Activated naive CD4-positive, alpha-beta T cell (primary cell): ENCODE results near the gene PELO.
"Not testable (repeated sequence)": the region's sequence is repeated elsewhere in the genome, so short reads cannot be mapped to it uniquely, and the experiment has no call there.

Source experiments
- DNase-seq, 4 experiments: peaks; one replicate each; lab custom pipeline; 2025; lab: John Stamatoyannopoulos, UW

The PELO gene, protein sequence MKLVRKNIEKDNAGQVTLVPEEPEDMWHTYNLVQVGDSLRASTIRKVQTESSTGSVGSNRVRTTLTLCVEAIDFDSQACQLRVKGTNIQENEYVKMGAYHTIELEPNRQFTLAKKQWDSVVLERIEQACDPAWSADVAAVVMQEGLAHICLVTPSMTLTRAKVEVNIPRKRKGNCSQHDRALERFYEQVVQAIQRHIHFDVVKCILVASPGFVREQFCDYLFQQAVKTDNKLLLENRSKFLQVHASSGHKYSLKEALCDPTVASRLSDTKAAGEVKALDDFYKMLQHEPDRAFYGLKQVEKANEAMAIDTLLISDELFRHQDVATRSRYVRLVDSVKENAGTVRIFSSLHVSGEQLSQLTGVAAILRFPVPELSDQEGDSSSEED

DNA sequence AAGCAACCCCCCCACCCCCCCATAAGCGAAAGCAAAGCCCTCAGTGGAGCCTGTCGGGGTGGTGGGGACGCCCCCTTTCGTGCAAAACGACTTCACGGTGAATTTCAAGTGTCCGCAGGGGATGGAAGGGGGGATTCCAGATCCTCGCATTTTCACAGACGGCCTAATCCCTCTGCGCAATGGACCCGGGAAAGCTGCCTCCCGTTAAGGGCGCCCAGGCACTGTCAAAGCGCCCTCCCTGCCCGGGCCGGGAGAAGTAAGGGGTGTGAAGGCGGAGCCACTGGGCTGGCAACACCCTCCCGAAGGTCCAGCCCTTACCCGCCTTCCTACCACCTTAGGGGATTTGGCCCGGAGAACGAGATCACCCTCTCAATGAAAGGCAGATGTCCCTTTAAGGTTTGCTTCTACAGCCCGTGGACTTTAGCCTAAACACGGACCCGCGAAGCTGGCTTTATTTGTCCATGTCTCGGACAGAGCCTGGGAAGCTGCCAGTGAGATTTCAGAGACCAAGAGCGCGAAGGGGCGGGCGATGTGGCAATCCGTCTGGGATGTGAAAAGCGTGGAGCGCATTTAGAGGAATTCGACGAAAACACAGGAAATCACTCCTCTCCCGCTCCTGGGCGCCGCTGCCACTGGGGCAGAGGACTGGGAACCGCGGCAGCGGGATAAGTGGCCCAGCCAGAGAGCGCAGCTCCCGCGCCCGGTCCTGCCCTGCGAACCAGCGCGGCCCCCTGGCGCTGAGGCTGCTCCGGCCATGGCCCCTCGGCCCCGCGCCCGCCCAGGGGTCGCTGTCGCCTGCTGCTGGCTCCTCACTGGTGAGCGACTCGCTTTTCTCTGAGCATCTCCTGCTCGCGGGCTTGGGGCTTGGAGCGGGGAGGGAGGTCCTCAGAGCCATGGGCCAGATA, at the start of gene PELO, which contains the start of gene ITGA1:
Gene PELO, plus strand, starts transcription at position 317 of the 905 bp plus-strand sequence. CDS start 12,479 bp downstream, outside the sequence.
Gene ITGA1, plus strand, starts transcription at position 317 of the 905 bp plus-strand sequence. Its CDS starts 438 bp downstream, at position 755.
- peak in 3 of 4 experiments; percentile 13 to 26 (median 14) for DNase-seq

DNA sequence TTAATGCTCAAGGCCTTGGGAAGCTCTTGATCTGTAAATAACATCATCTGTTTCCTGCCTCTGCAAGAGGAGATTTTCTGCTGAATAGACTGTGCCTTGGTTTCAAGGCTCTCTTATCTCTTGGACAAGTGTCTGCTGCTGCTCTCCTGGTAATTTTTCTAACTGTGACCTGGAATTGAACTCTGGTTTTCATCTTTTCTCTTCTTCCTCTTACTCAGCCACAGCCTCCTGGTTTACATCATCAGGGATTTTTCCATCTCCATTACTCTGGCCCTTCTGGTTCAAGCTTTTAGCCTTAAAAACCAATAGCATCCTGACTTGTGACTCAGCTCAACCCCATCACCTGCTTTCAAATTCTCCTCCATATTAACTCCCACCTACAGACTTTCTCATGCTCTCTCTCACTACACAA, 49.6 kb upstream of the PELO start:
- no peak for DNase-seq

DNA sequence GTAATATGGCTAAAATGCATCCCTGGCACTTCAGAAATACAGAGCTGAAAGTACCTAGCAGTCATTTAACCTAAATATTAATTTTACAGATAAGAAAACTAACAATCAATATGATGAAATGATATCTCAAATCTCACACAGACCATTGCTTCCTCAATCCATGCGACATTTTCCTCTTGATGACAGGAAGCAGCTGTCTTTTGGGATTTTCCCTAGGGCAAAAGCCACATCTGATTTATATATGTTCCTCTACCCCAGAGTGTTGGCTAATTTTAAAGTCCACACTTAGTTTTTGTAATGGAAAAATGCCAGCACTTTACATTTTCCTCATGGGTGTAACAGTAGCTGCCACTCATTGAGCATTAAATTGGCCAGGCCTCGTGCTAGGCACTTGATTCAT, 47.7 kb upstream of the PELO start:
- no peak for DNase-seq

DNA sequence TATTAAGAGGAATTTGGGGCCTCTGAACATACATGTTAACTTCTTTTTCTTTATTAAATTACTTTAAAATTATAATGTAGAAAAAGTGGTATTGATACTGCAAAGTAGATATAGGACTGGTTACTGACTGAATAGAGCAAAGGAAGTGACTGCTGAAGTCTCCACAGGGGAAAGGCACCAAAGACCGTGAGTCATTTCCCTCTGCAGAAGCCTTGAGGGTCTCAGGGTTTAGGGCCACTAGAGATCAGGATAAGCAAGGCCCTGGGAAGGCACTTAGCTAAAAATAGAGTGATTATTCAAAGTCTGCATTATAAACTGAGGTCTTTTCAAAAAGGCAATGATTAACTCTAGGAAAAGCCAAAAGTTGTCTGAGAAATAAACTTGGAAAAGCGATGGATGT, 44.7 kb upstream of the PELO start:
- no peak for DNase-seq

DNA sequence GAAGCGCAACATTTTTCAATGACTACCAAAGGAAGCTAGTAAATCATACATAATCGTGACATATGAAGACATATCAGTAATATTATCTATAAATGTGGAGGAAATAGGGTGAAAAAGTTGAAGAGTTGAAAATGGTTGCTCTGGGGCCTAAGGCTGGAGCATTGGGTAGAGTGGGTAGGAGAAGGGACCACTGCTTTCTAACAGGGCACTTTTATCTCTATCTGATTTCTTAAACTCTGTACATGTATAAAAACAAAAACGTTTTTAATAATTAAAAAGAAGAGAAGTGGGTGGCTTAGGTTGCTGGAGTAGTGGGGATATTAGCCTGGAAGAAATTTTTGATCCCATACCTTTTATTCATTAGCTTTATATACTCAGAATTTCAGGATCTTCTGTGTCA, 44.2 kb upstream of the PELO start:
- no peak for DNase-seq

DNA sequence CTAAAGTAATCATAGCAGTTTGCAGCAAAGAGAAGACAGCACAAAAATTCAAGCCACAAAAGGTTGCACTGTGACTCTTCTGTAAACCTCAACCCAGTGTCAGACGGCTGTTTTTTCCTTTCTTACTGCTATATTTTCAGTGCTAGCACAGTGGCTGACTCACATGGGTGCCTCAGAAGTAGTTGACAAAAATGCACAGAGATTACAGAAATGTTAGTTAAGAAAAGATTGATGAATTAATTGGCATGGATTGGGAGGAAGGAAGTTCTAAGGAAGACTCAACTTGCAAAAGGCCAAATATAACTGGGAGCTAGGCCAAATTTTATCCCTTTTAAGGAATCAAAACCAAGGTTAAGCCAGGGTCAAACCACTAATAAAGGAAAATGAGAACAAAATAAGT, 43.7 kb upstream of the PELO start:
- peak in 1 of 4 experiments; percentile 7 for DNase-seq

DNA sequence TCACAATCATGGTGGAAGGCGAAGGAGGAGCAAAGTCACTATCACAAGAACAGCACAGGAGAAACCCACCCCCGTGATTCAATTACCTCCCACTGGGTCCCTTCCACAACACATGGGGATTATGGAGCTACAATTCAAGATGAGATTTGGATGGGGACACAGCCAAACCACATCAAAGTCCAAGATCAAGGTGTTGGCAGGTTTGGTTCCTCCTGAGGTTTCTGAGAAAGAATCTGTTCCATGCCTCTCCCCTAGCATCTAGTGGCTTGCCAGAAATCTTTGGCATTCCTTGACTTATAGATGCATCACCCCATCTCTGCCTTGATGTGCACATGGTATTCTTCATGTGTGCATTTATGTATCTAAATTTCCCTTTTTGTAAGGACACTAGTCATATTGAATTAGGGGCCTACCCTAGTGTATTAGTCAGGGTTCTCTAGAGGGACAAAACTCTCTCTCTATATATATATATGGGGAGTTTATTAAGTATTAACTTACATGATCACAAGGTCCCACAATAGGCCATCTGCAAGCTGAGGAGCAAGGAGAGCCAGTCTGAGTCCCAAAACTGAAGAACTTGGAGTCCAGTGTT, 42.8 kb upstream of the PELO start:
- not testable (repeated sequence) for DNase-seq

DNA sequence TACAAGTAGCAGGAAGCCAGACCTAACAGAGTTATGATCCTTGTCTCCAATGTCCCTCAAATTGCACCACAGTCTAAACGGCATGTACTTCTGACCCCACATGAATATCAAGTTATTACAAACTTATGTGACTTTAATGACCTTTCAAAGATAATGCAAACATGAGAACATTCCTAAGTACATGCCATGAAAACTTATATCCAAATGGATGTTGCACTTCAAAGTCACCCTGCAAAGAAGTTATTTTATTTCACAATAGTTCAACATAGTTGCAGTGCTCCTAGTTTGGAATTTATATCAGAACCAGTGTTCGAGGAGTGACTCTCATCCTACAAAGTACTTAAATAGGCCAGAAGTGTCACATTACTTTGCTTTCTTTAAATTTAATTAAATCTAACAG, 41.2 kb upstream of the PELO start:
- DNase-seq: no peak

DNA sequence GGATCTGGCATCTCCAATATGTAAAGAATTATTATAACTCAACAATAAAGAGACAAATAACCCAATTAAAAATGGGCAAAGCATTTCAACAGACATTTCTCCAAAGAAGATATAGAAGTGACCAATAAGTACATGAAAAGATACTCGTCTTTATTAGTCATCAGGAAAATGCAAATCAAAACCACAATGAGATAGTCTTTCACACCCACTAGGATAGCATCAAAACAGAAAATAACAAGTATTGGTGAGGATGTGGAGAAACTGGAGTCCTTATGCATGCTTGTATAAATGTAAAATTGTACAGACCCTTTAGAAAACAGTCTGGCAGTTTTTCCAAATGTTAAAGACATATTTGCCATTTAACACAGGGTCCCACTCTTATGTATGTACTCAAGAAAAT, 39.1 kb upstream of the PELO start:
- no peak for DNase-seq

DNA sequence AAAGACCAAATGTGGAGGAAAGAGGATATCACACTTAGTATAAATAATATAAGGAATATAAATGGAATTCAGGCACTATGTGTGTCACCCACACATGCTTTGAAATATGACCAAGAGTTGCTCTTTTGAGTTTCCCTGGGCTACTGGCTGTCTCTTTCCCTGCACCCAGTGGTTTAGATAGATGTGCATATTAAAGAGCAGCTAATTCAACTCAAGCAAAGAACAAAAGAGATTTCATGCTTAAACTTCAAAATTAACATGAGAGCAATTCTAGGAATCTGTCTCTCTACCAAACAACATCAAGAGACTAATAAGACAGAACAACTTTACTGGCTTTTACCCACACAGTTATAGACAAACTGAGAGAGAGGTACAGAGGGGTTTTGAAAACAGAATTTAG, 38.0 kb upstream of the PELO start:
- no peak for DNase-seq

DNA sequence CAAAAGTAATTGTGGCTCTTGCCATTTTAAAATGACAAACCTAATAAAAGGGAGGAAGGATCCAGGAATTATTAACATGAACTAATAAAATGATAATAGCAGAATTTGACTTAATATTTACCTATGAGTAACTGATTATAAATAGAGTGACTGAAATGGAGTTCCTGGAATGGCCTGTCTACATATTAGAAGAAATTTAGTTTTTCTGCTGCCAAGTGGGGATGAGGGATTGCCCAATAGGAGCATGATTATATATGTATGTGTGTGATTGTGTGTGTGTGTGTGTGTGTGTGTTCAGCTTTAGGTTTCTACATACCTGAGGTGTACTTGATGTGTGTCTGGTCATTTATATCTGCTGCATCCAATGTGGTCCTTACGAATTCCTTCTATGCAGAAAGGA, 36.6 kb upstream of the PELO start:
- DNase-seq: no peak

DNA sequence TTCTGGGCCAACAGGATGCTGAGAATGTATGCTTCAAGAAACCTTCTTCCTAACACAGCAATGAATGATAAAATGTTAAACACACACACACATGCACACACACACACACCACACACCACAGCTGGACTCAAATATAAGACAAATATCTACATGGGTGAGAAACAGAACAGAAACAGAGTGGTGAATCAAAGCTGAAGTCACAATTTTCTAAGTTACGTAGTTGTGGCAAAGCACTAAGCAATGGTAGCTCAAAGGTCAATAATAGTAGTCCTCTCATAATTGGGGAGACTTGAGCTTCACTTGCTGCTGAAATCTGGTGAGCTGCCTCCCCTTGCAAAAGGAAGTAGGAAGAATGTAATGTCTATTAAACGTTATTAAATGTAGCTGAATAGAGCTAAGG, 33.7 kb upstream of the PELO start:
- DNase-seq: no peak

DNA sequence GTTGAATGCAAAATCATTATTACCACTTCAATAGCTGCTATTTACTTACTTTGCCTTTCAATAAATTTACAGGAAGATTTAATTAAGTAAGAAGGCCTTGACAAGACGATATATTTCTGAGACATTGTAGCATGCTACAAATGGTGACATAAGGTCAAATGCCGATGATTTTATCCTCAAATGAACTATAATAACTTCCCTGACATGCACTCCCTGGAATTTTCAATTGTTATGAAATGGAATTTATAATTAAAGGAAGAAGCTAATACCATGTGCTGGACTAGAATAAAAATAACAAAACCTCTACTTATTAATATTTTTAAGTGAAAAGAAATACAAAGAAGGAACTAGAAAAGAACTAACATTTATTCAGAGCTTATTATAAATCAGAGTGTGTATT, 30.2 kb upstream of the PELO start:
- DNase-seq: no peak

DNA sequence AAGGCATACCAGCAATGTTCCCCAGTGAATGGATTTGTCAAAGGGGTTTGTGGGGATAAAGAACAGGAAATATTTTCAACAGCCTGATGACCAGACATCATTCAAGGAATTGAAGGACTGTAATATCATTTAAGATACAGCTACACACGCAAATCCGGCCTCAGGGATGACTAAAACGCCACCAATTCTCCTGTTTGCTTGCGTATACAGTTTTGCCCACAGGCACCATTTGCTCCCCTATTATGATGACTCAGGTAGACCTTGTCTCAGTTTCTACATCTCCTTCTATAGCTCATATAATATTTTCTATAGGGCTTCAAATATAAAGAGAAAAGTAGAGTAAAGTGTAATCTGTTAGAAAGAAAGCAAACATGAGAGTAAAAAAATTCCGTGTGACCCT, 29.7 kb upstream of the PELO start:
- no peak for DNase-seq

DNA sequence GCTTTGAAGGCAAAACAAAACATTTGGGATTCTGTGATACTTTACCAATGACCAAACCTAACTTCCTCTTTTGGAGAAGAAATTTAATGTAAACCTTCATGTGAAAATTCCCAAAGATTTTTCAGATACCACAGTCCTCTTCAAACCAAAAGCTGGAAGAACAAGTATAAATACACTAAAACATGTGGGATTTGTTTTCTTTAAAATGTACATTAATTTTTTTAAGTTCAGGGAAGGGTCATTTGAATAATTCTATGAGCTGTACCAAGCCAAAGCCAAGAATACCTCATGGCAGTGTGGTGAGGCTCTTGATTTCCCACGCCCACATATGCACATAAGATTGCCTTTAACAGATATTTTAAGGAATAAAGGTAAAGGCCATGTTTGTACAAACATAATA, 28.4 kb upstream of the PELO start:
- DNase-seq: no peak

DNA sequence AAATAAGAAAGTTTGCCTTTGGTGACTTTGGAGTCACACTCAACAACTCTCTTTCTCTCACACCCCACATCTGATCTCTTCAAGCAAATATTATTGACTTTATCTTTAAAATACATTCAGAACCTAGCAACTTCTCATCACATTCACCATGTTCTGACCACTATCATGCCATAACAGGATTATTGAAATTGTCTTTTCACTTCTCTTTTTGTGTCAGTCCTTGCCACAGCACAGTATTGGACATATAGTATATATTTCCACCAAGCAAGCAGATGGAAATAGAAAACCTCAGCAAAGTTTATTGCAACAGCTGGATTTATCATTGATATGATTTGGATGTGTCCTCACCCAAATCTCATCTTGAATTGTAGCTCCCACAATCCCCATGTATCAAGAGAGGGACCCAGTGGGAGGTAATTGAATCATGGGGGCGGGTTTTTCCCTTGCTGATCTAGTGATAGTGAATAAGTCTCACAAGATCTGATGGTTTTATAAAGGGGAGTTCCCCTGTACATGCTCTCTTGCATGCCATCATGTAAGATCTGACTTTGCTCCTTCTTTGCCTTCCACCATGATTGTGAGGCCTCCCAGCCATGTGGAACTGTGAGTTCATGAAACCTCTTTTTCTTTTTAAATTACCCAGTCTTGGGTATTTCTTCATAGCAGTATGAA, 26.9 kb upstream of the PELO start:
- DNase-seq: no peak

DNA sequence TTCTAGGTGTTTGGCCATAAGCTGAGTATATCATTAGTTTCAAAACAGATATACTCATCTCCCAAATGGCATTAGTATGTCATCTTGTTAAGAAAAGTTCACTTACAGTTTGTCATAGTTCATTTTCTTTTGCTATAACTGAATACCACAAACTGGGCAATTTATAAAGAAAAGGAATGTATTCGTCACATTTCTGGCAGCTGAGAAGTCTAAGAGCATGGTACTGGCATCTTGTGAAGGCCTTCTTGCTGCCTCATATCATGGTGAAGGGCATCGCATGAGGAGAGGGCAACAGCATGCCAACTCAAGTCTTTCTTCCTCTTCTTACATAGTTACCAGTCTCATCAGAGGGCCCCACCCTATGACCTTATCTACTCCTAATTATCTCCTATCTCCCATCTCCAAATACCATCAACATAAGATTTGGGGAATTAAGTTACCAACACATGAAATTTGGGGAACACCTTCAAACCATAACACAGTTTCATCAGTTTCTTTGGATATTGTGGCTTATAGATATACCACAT, 20.4 kb upstream of the PELO start:
- no peak for DNase-seq

DNA sequence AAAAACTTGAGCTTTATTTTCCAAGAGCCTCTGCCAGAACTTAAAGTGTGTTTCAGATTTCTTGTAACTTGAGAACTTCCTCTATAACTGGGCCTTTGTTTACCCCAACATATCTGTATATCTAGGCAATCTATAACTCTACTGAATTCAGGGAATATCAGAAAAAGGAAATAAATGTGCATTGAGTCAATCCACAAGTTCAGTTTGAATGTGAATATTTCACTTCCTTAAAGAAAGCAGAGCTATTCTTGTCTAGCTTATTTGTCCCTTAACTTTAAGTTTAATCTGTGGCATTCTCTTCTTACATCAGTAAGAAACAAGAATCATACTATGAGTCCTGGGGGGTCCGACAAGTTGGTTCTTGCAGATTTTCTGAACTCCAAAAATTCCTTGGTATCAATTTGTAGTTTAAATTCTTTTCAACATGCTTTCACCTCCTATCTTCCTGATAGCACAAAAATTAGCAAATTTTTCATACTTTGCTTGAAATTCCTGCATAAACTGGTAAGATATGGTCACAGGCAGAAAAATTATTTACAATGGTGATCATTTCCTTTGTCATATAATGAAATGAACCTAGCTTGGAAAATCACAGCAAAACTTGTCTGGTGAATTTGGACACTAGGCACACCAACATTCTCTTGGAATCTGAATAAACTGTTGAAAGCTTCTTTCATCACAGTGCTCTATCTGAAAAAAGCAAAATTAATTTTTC, 19.8 kb upstream of the PELO start:
- DNase-seq: no peak

DNA sequence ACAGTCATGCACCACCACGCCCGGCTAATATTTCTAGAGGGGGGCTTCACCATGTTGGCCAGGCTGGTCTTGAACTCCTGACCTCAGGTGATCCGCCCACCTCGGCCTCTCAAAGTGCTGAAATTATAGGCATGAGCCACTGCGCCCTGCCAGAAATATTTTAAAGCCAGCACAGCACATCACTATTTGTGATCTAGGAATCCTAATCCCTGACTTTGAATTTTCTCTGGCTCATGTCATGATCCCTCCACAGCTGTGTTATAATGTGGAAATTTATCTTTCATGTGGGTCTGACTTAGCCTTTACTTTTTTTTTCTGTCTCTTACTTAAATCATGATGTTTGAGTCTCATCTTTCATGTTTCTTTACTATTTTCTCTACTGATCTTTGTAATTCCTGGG, 18.7 kb upstream of the PELO start:
- no peak for DNase-seq

DNA sequence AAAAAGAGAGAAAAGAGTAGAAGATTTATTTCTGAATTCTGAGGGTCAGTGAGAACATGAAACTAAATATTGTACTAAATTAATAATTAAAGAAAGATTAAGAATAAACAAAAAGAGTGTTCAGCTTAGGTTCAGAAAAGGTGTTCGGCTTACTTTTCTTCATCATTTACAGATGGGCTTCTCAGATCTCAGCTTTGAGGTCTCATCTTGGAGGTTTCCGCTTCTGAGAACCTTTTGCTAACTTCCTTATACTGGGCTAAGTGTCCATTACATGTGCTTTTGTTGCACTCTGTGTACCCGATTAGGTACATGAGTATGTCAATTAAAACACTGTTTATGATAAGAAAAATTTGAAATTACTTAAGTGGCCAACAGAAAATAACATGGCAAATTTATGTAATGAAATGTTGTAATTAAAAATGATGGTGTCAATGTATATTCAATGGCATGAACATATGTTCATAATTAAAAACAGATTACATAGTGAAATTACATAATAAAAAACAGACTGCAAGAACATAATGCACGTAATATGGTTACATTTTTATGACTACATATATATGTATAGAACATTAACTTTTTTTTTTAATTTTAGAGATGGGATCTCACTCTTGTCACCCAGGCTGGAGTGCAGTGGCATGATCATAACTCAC, 17.3 kb upstream of the PELO start:
- DNase-seq: no peak
